UCSD-AML1 (cell line): ENCODE measurements around the gene AVEN.
A peak's percentile ranks its signal among the peaks of the same experiment; 100 is the strongest.
"Not testable (repeated sequence)": the region's sequence is repeated elsewhere in the genome, so short reads cannot be mapped to it uniquely, and the experiment has no call there.

Source experiments
- DNase-seq: peaks from one replicate; lab custom pipeline; 2025; ENCODE audit not compliant: unreplicated experiment; lab: John Stamatoyannopoulos, UW

AVEN gene

GRCh38 chr15:34043391-34043790 lies 4.4 kb upstream of the AVEN start:
- DNase-seq: no peak

GRCh38 chr15:34039790-34040113 lies 748 bp upstream of the AVEN start:
- DNase-seq: no peak

- DNase-seq: peak; percentile 82
These were observed 757 bp downstream of the AVEN start for GRCh38 chr15:34038023-34038870.

DNA sequence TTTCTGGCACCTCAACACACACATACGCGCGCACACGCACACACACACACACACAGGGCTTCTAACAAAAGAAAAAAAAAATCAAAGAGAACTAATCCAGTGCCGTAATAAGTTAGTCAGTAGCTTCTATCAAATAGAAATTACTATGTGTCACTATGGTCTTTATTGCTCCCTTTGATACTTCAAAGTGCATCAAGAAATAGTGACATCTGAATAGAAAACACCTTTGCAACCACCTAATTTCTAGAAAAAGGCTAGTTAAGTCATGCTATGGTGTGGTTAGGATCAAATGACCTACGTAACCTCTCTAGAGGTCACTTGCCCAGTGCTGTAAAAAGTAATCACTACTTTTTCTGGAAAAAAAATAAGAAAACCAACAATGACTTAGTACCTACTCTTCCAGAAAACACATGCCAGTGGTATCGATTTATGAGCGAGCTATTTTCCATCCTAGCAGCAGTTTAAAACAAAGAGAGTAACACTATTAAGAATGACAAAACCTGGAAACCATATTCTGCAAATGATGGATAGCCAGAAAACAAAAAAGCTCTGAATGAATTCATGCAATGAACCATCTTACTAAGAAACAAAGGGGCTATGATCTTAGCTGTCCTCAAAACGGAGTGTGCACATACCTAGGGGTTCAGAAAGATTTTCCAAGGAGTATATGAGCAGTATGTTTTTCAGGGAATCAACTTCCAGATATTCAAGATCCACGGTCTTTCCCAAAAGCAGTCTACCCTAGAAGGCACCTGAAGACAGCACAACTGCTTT lies 6.8 kb downstream of the AVEN start:
- DNase-seq: no peak

- no peak for DNase-seq
These were observed 11.4 kb downstream of the AVEN start for GRCh38 chr15:34027606-34028005.

- no peak for DNase-seq
These were observed 13.8 kb downstream of the AVEN start for GRCh38 chr15:34025252-34025651.

GRCh38 chr15:34023907-34024306 lies 15.1 kb downstream of the AVEN start:
- no peak for DNase-seq

GRCh38 chr15:34019369-34019990 lies 19.5 kb downstream of the AVEN start:
- no peak for DNase-seq

GRCh38 chr15:34018738-34019137 lies 20.3 kb downstream of the AVEN start:
- DNase-seq: not testable (repeated sequence)

- no peak for DNase-seq
These were observed 20.9 kb downstream of the AVEN start for GRCh38 chr15:34018021-34018645.

GRCh38 chr15:34014556-34014955 lies 24.4 kb downstream of the AVEN start:
- DNase-seq: no peak

DNA sequence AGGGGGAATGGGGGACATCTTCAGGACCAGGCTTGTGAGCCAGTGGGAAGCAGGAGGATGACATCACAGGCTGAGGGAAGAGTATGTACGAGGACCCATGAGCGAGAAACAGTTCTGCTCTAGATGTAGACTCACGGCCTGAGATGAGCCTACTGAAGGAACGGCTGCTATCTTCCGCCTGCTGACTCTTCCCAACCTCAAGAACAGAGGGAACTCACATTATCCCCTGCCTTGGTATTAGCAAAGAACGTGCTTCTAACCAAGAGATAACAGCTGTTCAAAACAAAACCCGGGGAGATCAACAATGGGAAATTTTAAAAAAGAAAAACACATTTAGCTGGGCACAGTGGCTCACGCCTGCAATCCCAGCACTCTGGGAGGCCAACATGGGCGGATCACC lies 25.3 kb downstream of the AVEN start:
- DNase-seq: no peak

DNA sequence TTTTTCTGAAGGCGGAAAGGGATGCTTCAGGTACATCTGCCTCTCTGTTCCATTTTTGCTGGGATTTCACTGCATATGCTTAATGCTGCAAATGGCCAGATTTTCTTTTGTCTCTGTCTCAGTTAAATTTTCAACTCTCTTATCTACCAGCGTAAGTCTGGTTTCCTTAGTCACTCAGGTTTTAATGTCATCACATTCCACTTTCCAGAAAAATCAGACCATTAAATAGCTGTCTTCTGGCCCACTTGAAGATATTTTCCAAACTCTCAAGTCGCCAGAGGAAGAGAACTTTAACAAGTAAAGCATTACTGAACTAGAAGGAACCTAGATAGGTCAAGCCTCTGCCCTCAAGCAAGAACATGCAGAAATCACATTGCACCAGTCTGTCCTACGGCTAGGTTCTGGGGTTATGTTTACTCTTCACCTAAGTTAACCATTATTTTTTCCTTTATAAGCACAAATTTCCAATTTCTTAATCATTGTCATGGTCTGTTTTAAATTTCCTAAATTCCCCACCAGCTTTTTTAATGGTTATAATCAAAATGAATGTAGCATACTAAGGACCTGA lies 26.5 kb downstream of the AVEN start:
- DNase-seq: no peak

DNA sequence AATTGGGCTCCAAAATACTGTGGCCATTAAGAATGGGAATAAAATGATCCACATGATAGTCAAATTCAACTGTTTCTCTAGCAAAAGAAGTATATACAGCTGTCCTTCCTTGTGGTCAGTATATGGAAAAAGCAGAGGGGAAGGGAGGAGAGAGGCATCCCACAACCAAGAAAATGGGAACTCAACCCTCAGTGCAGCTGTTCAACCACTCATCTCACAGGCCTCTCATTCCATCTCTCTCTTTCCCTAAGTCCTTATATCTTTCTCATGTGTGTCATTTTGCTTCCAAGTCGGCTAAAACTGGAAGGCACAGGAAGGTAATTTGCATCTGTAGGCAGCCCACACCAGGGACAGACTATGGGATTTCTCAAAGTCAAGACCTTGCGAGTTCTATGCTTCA lies 27.5 kb downstream of the AVEN start:
- DNase-seq: no peak

DNA sequence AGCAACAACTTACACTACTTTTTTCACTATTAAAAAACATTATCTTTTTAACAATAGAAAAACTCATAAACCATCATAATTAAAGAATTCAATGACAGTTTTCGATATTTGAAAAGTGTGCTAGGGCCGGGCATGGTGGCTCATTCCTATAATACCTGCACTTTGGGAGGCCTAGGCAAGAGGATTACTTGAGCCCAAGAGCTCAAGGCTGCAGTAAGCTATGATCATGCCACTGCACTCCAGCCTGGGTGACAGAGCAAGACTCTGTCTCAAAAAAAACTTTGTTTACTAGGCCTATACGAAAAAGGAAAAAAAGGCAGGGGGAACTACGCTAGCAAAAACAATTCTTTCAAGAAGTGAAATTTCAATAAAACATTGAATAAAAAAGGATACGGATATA lies 28.1 kb downstream of the AVEN start:
- no peak for DNase-seq

- no peak for DNase-seq
These were observed 29.3 kb downstream of the AVEN start for GRCh38 chr15:34009656-34010055.

DNA sequence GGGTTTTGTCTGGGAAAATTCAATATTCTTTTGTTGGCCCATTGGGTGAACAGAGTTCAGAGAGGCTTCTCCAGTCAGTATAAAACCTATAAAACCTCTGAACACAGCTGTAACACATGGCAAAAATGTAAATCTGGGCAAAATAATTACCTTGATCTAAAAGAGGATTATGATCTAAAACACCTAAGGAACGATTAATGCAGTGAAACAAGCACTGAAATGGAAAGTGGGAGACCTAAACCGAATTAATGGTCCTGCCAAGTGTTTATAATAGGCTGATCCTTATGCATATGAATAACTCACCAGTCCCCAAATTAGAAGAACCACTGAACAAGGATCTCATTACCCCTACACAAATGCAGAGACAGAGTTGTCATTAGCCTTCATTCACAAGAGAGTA lies 32.6 kb downstream of the AVEN start:
- no peak for DNase-seq

- no peak for DNase-seq
These were observed 37.5 kb downstream of the AVEN start for GRCh38 chr15:34001536-34001935.

DNA sequence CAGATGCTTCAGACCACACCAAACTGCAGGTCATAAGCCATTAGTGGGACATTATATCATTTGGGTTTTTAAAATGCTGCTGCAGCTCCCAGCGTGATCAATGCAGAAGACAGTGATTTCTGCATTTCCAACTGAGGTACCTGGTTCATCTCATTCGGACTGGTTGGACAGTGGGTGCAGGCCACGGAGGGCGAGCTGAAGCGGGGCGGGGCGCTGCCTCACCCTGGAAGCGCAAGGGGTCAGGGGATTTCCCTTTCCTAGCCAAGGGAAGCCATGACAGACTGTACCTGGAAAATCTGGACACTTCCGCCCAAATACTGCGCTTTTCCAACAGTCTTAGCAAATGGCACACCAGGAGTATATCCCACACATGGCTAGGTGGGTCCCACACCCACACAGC lies 43.3 kb downstream of the AVEN start:
- DNase-seq: not testable (repeated sequence)

GRCh38 chr15:33994005-33994615 lies 44.9 kb downstream of the AVEN start:
- DNase-seq: peak; percentile 32

GRCh38 chr15:33988384-33988783 lies 50.6 kb downstream of the AVEN start:
- no peak for DNase-seq
